IgD-negative memory B cell (primary cell): ENCODE results near the gene C2CD5. TPM values are rescaled to one million over a fixed set of nuclear protein-coding genes. Genes with fewer than 3 reads are reported as not detected.

Experiments
- H3K27ac Mint-ChIP-seq, 3 donors: one replicate each; pipeline ENCODE4 v1.8.0; 2020 to 2022; ENCODE audit warnings: mild to moderate bottlenecking in 3 of 3, mixed read lengths in 3 of 3, moderate library complexity in 1 of 3
- H3K27me3 Mint-ChIP-seq: one replicate; pipeline ENCODE4 v1.8.0; 2021; ENCODE audit warnings: mixed read lengths
- H3K36me3 Mint-ChIP-seq: one replicate; pipeline ENCODE4 v1.8.0; 2020; ENCODE audit warnings: mild to moderate bottlenecking, mixed read lengths
- H3K4me1 Mint-ChIP-seq, 3 donors: one replicate each; pipeline ENCODE4 v1.8.0; 2020 to 2022; ENCODE audit warnings: mixed read lengths in 3 of 3, mild to moderate bottlenecking in 1 of 3
- H3K4me3 Mint-ChIP-seq, 4 donors: one replicate each; pipeline ENCODE4 v1.8.0; 2020 to 2022; ENCODE audit warnings: mild to moderate bottlenecking in 4 of 4, mixed read lengths in 4 of 4, moderate library complexity in 3 of 4
- H3K9me3 Mint-ChIP-seq, 3 donors: one replicate each; pipeline ENCODE4 v1.8.0; 2020 to 2021; ENCODE audit warnings: mixed read lengths in 3 of 3, mild to moderate bottlenecking in 1 of 3
- polyA plus RNA-seq: library from polyadenylated mRNA; unstranded; fragments of 300-500 nt; fragmentation: Illumina TruSeq; gene quantifications from one replicate; pipeline ENCODE4 v1.2.3, GENCODE V29; 2021

C2CD5 gene
- polyA plus RNA-seq, 1 donor from 2014 or later, result 17.8 TPM

DNA sequence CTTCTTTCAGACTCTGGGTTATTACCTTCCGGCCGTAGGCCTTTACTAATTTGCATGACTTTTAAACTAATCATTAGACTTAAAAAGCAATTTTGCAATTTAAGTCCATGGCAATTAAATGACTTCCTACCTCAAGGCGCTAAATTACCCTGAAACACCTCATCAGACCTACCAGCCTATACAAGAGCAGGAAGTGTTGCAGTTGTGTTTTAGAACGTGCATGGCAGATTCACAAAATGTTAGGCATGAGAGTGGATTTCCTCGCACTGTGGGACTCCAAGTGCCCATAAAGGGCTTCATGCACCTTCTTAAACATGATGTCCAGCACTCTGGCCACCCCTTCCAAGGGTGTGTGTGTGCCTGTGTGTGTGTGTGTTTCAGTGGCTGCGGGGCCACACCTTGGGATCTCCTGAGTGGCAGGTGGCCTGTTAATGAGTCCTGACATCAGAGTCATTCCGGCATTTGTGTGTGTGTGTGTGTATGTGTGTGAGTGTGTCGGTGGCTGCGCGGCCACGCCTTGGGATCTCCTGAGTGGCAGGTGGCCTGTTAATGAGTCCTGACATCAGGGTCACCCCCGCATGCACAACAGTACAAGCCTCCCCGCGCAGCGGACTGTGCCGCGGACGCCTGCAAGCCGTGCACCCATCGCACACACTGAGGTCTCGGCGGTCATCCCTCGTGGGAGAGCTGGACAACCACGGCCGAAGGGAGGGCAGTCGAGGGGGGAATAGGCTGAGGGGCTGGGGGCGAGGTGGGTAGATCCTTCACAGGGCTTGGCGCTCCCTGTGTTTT, 900 bp downstream of the C2CD5 start:
- Mint-ChIP-seq H3K4me3 (peak overlapping the region; percentile 94 to 98 (median 96)), H3K4me1 (peaks cover 36 to 42% (median 41%) of the 10 kb centered on the region in 3 donors), H3K36me3 (peaks cover 6% of the 10 kb centered on the region), H3K9me3 (peaks cover 0 to 7% (median 2%) of the 10 kb centered on the region in 3 donors), H3K27ac (peak overlapping the region; percentile 94 to 98 (median 96)), H3K27me3 (peaks cover 2% of the 10 kb centered on the region)

DNA sequence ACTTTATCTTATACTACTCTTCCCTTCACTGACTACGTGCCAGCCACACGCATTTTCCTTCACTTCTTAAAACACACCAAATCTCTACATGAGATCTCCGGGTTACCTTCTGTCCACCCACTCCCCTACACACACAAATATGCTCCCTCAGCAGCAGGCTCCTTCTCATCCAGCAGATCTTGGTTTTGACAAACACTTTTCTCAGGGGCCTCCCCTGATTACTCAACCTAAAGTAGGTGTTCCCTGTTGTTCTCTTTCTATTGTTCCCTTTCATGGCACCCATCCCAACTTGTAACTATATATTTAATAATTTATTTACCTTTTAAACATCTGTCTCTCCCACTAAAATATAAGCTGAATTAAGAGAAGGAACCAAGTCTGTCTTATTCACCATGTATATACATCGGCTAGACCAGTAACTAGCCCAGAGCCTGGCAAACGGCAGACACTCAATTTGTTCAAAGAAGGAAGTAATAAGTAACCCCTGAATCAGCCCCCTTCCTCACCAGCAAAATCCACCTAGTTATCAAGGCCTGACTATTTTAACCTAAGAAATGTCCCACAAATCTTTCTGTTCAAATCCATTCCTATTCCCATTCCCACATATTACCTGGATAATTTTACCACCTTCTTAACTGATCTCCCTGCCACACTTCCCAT, 2.7 kb downstream of the C2CD5 start:
- H3K4me1 Mint-ChIP-seq, result peaks cover 43 to 51% (median 45%) of the 10 kb centered on the region in 3 donors
- peaks cover 7% of the 10 kb centered on the region for H3K36me3 Mint-ChIP-seq
- peak overlapping the region; percentile 9 to 61 (median 52) for H3K4me3 Mint-ChIP-seq
- peak overlapping the region in 1 of 3 donors; percentile 18 for H3K27ac Mint-ChIP-seq
- peaks cover 2% of the 10 kb centered on the region for H3K27me3 Mint-ChIP-seq
- peaks cover 0 to 7% (median 2%) of the 10 kb centered on the region in 3 donors for H3K9me3 Mint-ChIP-seq

DNA sequence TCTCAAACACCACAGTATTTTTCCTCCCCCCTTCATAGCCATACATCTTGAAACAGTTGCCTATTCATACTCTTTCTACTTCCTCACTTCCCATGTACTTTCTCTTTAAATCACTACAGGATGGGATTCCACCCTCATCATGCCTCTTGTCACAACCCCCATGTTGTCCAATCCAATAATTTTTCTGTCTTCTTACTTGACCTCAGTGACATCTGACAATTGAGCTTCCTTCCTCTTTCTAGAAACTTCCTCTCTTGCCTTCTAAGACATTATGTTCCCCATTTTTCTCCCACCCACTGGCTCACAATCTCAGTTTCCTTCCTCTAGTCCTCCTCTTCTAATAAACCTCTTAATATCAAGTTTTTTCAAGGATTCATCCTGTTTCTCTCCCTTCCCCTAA, 5.3 kb downstream of the C2CD5 start:
- peaks cover 10% of the 10 kb centered on the region for H3K36me3 Mint-ChIP-seq
- peaks cover 0 to 7% (median 2%) of the 10 kb centered on the region in 3 donors for H3K9me3 Mint-ChIP-seq
- peaks cover 2% of the 10 kb centered on the region for H3K27me3 Mint-ChIP-seq
- peak overlapping the region; percentile 7 to 94 (median 28) for H3K27ac Mint-ChIP-seq
- peak overlapping the region; percentile 11 to 83 (median 38) for H3K4me3 Mint-ChIP-seq
- H3K4me1 Mint-ChIP-seq, result peaks cover 51 to 55% (median 54%) of the 10 kb centered on the region in 3 donors

DNA sequence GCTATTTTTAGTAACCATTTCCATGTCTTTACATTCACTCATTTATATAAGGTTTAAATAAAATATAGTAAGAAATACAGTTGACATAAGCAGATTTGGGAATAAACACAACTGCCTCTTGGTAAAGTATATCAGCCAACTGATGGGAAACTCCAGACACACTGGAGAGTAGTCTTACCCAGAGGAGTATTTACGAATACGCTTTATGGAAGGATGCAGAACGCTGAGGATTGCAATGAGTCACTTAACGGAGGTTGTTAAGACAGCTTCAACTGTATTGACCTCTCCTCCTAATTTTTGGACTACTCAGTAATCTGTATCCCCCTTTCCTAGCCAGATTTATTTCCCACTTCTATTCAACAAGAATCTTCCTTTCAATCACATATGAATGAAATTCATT, 6.0 kb downstream of the C2CD5 start:
- H3K9me3 Mint-ChIP-seq, result peaks cover 0 to 7% (median 2%) of the 10 kb centered on the region in 3 donors
- peaks cover 2% of the 10 kb centered on the region for H3K27me3 Mint-ChIP-seq
- H3K4me3 Mint-ChIP-seq, result no peak overlapping the region
- H3K27ac Mint-ChIP-seq, result no peak overlapping the region
- H3K4me1 Mint-ChIP-seq, result peaks cover 49 to 54% (median 51%) of the 10 kb centered on the region in 3 donors
- peaks cover 11% of the 10 kb centered on the region for H3K36me3 Mint-ChIP-seq

DNA sequence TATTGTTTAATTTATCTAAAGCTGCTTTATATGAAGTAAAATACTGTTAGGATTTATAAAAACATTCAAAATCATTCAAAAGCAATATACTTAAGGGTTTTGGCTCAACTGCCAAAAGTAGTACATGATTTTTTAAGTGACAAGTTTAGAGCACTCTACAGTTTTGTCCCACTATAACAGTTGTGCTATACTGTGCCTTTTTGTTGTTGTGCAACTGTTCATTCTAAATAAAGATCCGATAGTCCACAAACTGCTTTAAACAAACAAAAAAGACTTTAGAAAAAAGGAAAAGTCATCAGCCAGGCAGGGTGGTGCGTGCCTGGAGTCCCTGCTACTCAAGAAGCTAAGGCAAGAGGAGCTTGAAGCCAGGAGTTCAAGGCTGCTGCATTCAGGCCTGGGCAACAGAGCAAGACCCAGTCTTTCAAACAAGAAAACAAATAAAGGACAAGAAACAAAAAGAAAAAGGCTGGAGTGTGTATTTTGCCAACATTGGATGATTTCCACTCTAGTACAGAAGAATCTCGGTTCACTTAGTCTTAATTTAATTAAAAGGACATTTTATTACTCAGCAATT, 7.3 kb downstream of the C2CD5 start:
- H3K4me3 Mint-ChIP-seq, result no peak overlapping the region

DNA sequence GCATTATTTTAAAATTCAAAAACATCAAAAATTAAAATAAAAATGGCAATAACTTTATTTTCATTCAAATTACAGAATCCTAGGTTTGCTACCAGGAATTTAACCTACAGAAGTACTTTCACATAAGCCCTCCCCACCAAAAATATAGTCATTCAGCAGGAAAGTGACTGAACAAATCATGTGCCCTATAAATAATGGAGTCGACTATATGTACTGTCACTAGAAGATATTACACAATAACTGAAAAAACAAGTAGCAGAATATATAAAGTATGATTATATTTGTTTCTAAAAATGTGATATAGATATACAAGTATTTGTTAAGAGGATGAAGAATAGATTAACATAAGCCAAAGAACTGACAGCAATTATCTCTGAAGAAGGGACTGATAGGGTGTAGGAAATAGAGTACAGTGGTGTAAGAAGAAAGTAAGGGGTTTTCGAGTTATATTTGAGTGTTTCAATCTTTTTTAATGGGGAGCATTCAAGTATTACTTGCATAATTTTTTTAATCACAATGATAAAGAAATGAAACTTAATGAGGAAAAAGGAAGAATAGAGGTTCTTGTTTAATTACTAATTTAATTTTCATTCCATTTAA, 7.9 kb downstream of the C2CD5 start:
- peaks cover 0 to 7% (median 2%) of the 10 kb centered on the region in 3 donors for H3K9me3 Mint-ChIP-seq
- H3K27ac Mint-ChIP-seq, result peak overlapping the region in 1 of 3 donors; percentile 53
- peaks cover 37 to 40% (median 40%) of the 10 kb centered on the region in 3 donors for H3K4me1 Mint-ChIP-seq
- H3K4me3 Mint-ChIP-seq, result no peak overlapping the region
- peaks cover 20% of the 10 kb centered on the region for H3K36me3 Mint-ChIP-seq
- peaks cover 2% of the 10 kb centered on the region for H3K27me3 Mint-ChIP-seq

More for the DNA sequence above, 7.3 kb downstream of the C2CD5 start:
- peaks cover 0 to 7% (median 2%) of the 10 kb centered on the region in 3 donors for H3K9me3 Mint-ChIP-seq
- peak overlapping the region in 1 of 3 donors; percentile 53 for H3K27ac Mint-ChIP-seq
- peaks cover 16% of the 10 kb centered on the region for H3K36me3 Mint-ChIP-seq
- peaks cover 43 to 46% (median 45%) of the 10 kb centered on the region in 3 donors for H3K4me1 Mint-ChIP-seq
- peaks cover 2% of the 10 kb centered on the region for H3K27me3 Mint-ChIP-seq

DNA sequence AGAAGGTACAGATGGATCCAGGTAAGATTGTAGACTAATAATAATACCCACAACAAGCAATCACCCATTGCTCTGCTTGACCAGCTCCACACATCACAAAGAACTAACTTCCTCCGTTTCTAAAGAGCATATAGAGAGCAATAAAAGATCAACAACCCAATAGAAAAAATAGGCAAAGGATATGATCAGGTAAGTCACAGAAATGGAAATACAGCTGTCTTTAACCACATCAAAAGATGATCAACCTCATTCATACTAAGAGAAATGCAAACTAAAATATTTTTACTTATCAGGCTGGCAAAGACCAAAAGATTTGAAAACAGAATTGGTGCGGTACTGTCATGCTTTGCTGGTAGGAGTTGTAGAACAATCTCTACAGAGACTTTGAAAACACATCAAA, 8.9 kb downstream of the C2CD5 start:
- Mint-ChIP-seq H3K36me3 (peaks cover 25% of the 10 kb centered on the region), H3K4me1 (peaks cover 30 to 35% (median 34%) of the 10 kb centered on the region in 3 donors), H3K27ac (no peak overlapping the region), H3K9me3 (peaks cover 0 to 7% (median 2%) of the 10 kb centered on the region in 3 donors), H3K27me3 (peaks cover 2% of the 10 kb centered on the region), H3K4me3 (no peak overlapping the region)

DNA sequence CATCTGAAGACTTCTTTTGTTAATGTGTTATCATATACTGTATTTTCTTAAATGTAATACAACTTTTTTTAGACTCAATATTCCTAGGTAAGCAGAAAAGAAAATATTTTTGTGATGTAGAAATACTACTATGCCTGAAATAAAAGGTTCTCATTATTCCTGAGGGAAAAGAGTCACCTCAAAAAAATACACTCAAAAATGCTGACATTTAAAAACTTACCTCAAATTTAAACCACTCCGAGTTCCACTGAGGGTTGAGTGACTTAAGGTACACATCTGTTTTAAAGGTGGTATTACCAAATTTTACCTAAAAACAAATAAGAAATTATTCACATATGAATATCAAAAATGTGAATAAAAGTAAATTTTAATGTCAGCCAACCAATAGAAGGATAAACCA, 9.3 kb downstream of the C2CD5 start:
- Mint-ChIP-seq H3K4me3 (no peak overlapping the region), H3K9me3 (peaks cover 0 to 7% (median 2%) of the 10 kb centered on the region in 3 donors), H3K36me3 (peaks cover 25% of the 10 kb centered on the region), H3K27me3 (peaks cover 2% of the 10 kb centered on the region), H3K4me1 (peaks cover 27 to 35% (median 32%) of the 10 kb centered on the region in 3 donors), H3K27ac (no peak overlapping the region)

DNA sequence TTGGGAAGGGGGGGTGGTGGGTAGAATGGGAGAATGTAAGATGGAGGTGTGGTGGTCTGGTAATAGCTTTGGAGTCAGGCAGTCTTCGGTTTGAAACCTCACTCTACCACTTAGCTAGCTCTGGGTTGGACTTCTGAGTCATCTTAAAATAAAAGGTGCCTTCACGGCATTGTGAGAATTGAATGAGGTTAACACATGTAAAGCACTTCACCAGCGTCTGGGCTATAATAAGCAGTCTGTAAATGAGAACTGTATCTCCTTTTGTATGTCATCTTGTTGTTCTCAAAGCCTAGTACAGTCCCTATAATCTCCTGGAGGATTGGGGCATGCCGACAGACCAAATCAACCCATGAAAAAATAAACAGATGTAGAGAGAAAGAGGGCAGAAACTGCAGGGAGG, 11.2 kb downstream of the C2CD5 start:
- Mint-ChIP-seq H3K27ac (no peak overlapping the region), H3K27me3 (no peaks in the 10 kb centered on the region), H3K9me3 (no peaks in the 10 kb centered on the region), H3K4me1 (peaks cover 17 to 30% (median 23%) of the 10 kb centered on the region in 3 donors), H3K36me3 (peaks cover 19% of the 10 kb centered on the region), H3K4me3 (no peak overlapping the region)

DNA sequence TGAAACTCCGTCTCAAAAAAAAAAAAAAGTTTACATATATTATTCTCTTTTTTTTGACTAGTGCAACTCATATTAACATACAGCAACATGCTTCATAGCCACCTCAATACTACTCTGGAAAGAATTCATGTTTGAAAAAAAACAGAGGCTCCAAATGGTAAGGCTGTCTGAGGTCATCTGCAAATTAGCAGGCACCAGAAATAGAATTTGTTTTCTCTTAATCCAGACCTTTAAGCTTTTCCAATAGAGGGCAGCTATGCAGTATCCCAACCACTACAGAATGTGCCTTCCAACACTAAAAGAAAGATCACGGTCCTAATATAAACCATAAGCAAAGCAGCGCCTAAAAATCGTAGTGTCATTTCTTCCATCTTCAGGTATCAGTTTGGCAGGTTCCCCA, 12.0 kb downstream of the C2CD5 start:
- peaks cover 19% of the 10 kb centered on the region for H3K36me3 Mint-ChIP-seq
- H3K27me3 Mint-ChIP-seq, result no peaks in the 10 kb centered on the region
- H3K9me3 Mint-ChIP-seq, result no peaks in the 10 kb centered on the region
- H3K4me3 Mint-ChIP-seq, result no peak overlapping the region
- peaks cover 12 to 30% (median 18%) of the 10 kb centered on the region in 3 donors for H3K4me1 Mint-ChIP-seq
- H3K27ac Mint-ChIP-seq, result no peak overlapping the region

DNA sequence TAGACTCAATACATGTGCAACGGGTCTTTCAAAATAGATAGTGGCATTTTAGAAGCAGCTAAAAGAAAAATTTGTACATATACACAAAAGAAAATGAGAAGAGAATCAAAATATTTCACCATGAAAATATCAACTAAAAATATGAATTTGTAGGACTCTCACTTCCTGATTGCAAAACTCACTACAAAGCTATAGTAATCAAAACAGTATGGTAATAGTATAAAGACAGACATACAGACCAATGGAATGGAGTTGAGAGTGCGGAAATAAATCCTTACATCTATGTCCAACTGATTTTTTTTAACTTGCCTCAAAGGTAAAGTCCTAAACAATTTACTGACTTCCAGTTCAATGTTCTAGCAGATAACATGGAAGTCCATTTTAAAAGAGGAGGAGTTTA, 13.1 kb downstream of the C2CD5 start:
- Mint-ChIP-seq H3K4me1 (peaks cover 7 to 27% (median 13%) of the 10 kb centered on the region in 3 donors), H3K27ac (no peak overlapping the region), H3K9me3 (no peaks in the 10 kb centered on the region), H3K36me3 (peaks cover 17% of the 10 kb centered on the region), H3K4me3 (no peak overlapping the region), H3K27me3 (no peaks in the 10 kb centered on the region)

DNA sequence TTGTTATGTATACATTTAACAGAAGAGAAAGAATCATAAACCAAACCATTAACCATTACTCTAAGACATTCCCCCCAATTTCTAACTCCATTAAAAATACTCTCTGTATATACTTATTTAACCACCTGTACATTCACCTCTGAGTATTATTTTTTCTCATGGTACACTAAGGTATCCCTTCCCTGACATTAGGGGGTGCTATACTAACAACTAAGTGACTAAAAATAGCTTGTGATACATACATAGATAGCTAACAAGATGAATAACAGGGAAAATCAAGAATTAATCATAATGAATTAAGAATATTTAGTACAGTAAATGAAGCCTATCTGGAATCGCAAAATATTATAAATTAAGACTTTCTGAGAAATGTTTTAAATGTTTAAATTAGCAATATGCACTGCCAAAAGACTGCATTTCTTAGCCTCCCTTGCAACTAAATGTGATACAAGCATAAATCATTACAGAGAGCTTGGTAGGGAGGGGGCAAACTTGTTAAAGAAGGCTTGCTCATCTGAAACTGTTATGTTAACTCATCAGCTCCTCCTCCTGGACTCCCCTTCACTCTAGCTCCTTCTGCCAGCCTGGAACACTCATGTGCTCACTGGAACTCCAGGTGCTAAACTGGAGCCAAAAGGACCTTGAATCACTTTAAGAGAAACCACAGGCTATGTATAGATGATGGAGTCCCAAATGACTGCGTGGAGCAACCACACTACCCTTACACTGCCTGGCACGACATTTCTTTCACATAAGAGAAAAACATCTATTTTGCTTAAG, 14.9 kb downstream of the C2CD5 start:
- Mint-ChIP-seq H3K27me3 (no peaks in the 10 kb centered on the region), H3K27ac (no peak overlapping the region), H3K36me3 (peaks cover 15% of the 10 kb centered on the region), H3K9me3 (no peaks in the 10 kb centered on the region), H3K4me1 (peaks cover 1 to 18% (median 4%) of the 10 kb centered on the region in 3 donors), H3K4me3 (no peak overlapping the region)

DNA sequence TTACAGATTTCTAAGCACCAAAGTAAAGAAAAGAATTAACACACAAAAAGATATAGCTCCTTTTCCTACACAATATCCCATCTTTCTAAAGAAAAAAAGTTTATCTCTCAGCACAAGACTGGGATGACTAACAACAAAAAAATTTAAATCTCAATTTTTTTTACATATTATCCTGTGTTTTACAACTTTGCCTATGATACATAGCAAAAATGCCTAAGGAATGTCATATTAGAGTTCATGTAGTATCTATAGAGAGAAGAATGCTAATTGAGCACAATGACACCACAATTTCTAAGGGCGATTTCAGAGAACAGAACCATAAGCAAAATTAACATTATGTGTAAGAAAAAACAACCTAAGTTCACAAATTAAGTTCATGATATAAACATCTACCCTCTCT, 16.3 kb downstream of the C2CD5 start:
- Mint-ChIP-seq H3K9me3 (no peaks in the 10 kb centered on the region), H3K4me3 (no peak overlapping the region), H3K27ac (no peak overlapping the region), H3K27me3 (no peaks in the 10 kb centered on the region), H3K4me1 (peaks cover 1 to 13% (median 4%) of the 10 kb centered on the region in 3 donors), H3K36me3 (peaks cover 10% of the 10 kb centered on the region)

DNA sequence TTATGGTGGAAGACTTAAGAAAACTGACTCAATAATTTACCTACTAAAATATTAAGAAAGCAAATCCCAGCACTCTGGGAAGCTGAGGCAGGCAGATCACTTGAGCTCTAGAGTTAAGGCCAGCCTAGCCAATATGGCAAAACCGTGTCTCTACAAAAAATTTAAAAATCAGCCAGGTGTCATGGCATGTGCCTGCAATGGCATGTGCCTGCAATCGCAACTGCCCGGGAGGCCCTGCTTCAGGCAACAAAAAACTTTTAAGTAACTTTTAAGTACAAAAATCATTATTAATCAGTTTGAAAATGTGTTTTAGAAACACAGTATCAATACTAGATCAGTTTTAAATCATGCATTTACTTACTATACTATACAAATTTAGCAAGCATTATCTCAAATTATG, 17.5 kb downstream of the C2CD5 start:
- H3K27ac Mint-ChIP-seq, result no peak overlapping the region
- peaks cover 1 to 6% (median 4%) of the 10 kb centered on the region in 3 donors for H3K4me1 Mint-ChIP-seq
- H3K9me3 Mint-ChIP-seq, result no peaks in the 10 kb centered on the region
- no peak overlapping the region for H3K4me3 Mint-ChIP-seq
- no peaks in the 10 kb centered on the region for H3K27me3 Mint-ChIP-seq
- H3K36me3 Mint-ChIP-seq, result peaks cover 9% of the 10 kb centered on the region
